ENCODE measurements around the gene EIF3M.

EIF3M gene

GRCh38 chr11:32583459-32584271, at the start of gene EIF3M:
EIF3M (plus strand) TSS chr11:32583831; CDS start chr11:32583888, 57 bp downstream.
- H3K36me3 ChIP-seq (ENCODE audit: insufficient read depth, low read length): 0 out of 2 replicates have a peak, but pooled peaks cover 4% of the 10 kb centered on the region
- H3K4me3 ChIP-seq (ENCODE audit: low read depth, low read length): peak within 1 kb of the TSS; percentile 100
- peaks cover 41% of the 10 kb centered on the region for H3K4me1 ChIP-seq (ENCODE audit: control insufficient read depth, insufficient read depth, low read length, unreplicated experiment)
- peak within 1 kb of the TSS; percentile 99 for H2AFZ ChIP-seq (ENCODE audit: low read length, unreplicated experiment)
- peaks cover 49% of the 10 kb centered on the region for H3K79me2 ChIP-seq (ENCODE audit: control insufficient read depth, insufficient read depth, low read length, unreplicated experiment)
- H3K27ac ChIP-seq (ENCODE audit: low read depth, low read length): peak within 1 kb of the TSS; percentile 77
- H3K27me3 ChIP-seq (ENCODE audit: insufficient read depth, low read length): no peaks in the 10 kb centered on the region

DNA sequence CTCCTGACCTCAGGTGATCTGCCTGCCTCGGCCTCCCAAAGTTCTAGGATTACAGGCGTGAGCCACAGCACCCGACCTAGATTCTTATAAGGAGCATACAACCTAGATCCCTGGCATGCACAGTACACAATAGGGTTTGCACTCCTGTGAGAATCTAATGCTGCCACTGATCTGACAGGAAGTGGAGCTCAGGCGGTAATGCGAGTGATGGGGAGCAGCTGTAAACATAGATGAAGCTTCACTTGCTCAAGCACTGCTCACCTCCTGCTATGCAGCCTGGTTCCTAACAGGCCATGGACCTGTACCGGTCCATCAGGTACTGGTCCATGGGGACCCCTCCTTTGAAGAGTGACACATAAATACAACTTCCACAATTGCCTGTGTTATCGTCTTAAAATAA, 44.8 kb upstream of the EIF3M start:
- H3K79me2 ChIP-seq (ENCODE audit: control insufficient read depth, insufficient read depth, low read length, unreplicated experiment): no peaks in the 10 kb centered on the region
- H3K27me3 ChIP-seq (ENCODE audit: insufficient read depth, low read length): peaks cover 12% of the 10 kb centered on the region
- H3K4me3 ChIP-seq (ENCODE audit: low read depth, low read length): no peak overlapping the region
- no peaks in the 10 kb centered on the region for H3K36me3 ChIP-seq (ENCODE audit: insufficient read depth, low read length)
- H2AFZ ChIP-seq (ENCODE audit: low read length, unreplicated experiment): no peak overlapping the region
- H3K27ac ChIP-seq (ENCODE audit: low read depth, low read length): no peak overlapping the region
- H3K4me1 ChIP-seq (ENCODE audit: control insufficient read depth, insufficient read depth, low read length, unreplicated experiment): no peaks in the 10 kb centered on the region

DNA sequence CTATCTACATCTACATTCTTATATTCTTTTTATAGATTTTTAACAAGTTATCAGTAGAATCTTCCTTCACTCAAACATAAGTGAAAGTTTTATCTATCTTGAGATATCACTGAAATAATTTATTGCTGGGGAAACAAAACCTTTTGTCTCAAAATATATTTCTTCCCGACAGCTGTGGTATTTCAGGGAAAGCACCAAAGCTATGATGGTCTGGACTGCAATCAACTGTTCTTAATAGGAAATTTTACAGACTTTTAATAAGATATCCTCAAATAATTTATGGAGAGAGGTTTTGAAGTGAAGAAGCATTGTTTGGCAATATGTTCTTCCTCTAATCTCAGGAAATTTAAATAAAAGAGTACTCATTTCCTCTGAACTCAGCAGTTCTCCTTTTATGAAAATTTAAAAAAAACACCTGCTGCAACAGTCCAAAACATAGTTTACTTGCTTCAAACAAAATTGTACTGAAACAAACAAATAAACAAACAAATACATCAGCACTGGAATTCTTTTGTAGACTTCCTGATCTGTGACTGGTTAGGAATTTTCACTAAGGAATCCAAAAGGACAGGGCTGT, 33.9 kb upstream of the EIF3M start:
- Histone ChIP-seq H3K79me2 (ENCODE audit: control insufficient read depth, insufficient read depth, low read length, unreplicated experiment) (no peaks in the 10 kb centered on the region), H3K4me1 (ENCODE audit: control insufficient read depth, insufficient read depth, low read length, unreplicated experiment) (no peaks in the 10 kb centered on the region), H3K27me3 (ENCODE audit: insufficient read depth, low read length) (peaks cover 69% of the 10 kb centered on the region), H3K4me3 (ENCODE audit: low read depth, low read length) (no peak overlapping the region), H3K27ac (ENCODE audit: low read depth, low read length) (no peak overlapping the region), H3K36me3 (ENCODE audit: insufficient read depth, low read length) (no peaks in the 10 kb centered on the region), H2AFZ (ENCODE audit: low read length, unreplicated experiment) (no peak overlapping the region)

- H3K79me2 ChIP-seq (ENCODE audit: control insufficient read depth, insufficient read depth, low read length, unreplicated experiment): no peaks in the 10 kb centered on the region
- no peak overlapping the region for H3K27ac ChIP-seq (ENCODE audit: low read depth, low read length)
- H3K36me3 ChIP-seq (ENCODE audit: insufficient read depth, low read length): no peaks in the 10 kb centered on the region
- no peak overlapping the region for H3K4me3 ChIP-seq (ENCODE audit: low read depth, low read length)
- H3K27me3 ChIP-seq (ENCODE audit: insufficient read depth, low read length): peaks cover 65% of the 10 kb centered on the region
- H3K4me1 ChIP-seq (ENCODE audit: control insufficient read depth, insufficient read depth, low read length, unreplicated experiment): no peaks in the 10 kb centered on the region
- H2AFZ ChIP-seq (ENCODE audit: low read length, unreplicated experiment): no peak overlapping the region
Observed at GRCh38 chr11:32550207-32550606, 33.4 kb upstream of the EIF3M start.

DNA sequence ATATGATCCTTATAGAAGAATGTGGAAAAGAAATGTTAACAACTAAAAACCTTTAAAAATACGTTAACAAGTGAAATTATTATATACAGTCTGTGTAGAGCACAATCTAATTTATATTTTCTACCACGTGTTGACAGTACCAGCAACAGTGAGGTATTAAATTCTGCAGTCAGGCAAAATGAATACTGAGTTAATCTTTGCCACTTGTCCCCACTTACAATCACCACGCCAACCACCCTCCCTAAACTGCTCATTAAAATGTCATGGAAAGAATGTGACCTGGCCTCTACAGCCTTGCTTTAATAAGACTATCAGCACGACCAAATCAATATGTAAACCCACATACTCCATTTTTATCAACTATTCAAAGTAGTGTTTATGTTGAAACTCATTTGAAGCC, 28.5 kb upstream of the EIF3M start:
- no peak overlapping the region for H2AFZ ChIP-seq (ENCODE audit: low read length, unreplicated experiment)
- H3K27me3 ChIP-seq (ENCODE audit: insufficient read depth, low read length): peaks cover 41% of the 10 kb centered on the region
- no peak overlapping the region for H3K4me3 ChIP-seq (ENCODE audit: low read depth, low read length)
- no peak overlapping the region for H3K27ac ChIP-seq (ENCODE audit: low read depth, low read length)
- no peaks in the 10 kb centered on the region for H3K79me2 ChIP-seq (ENCODE audit: control insufficient read depth, insufficient read depth, low read length, unreplicated experiment)
- H3K4me1 ChIP-seq (ENCODE audit: control insufficient read depth, insufficient read depth, low read length, unreplicated experiment): no peaks in the 10 kb centered on the region
- H3K36me3 ChIP-seq (ENCODE audit: insufficient read depth, low read length): no peaks in the 10 kb centered on the region

GRCh38 chr11:32555895-32556294, 27.7 kb upstream of the EIF3M start:
- no peak overlapping the region for H2AFZ ChIP-seq (ENCODE audit: low read length, unreplicated experiment)
- H3K79me2 ChIP-seq (ENCODE audit: control insufficient read depth, insufficient read depth, low read length, unreplicated experiment): no peaks in the 10 kb centered on the region
- H3K4me1 ChIP-seq (ENCODE audit: control insufficient read depth, insufficient read depth, low read length, unreplicated experiment): no peaks in the 10 kb centered on the region
- peaks cover 35% of the 10 kb centered on the region for H3K27me3 ChIP-seq (ENCODE audit: insufficient read depth, low read length)
- H3K27ac ChIP-seq (ENCODE audit: low read depth, low read length): no peak overlapping the region
- no peak overlapping the region for H3K4me3 ChIP-seq (ENCODE audit: low read depth, low read length)
- H3K36me3 ChIP-seq (ENCODE audit: insufficient read depth, low read length): no peaks in the 10 kb centered on the region

- H3K27ac ChIP-seq (ENCODE audit: low read depth, low read length): no peak overlapping the region
- no peak overlapping the region for H3K4me3 ChIP-seq (ENCODE audit: low read depth, low read length)
- no peaks in the 10 kb centered on the region for H3K79me2 ChIP-seq (ENCODE audit: control insufficient read depth, insufficient read depth, low read length, unreplicated experiment)
- 0 out of 2 replicates have a peak, but pooled peaks cover 1% of the 10 kb centered on the region for H3K27me3 ChIP-seq (ENCODE audit: insufficient read depth, low read length)
- no peaks in the 10 kb centered on the region for H3K36me3 ChIP-seq (ENCODE audit: insufficient read depth, low read length)
- no peaks in the 10 kb centered on the region for H3K4me1 ChIP-seq (ENCODE audit: control insufficient read depth, insufficient read depth, low read length, unreplicated experiment)
- no peak overlapping the region for H2AFZ ChIP-seq (ENCODE audit: low read length, unreplicated experiment)
Observed at GRCh38 chr11:32561835-32562234, 21.8 kb upstream of the EIF3M start.

DNA sequence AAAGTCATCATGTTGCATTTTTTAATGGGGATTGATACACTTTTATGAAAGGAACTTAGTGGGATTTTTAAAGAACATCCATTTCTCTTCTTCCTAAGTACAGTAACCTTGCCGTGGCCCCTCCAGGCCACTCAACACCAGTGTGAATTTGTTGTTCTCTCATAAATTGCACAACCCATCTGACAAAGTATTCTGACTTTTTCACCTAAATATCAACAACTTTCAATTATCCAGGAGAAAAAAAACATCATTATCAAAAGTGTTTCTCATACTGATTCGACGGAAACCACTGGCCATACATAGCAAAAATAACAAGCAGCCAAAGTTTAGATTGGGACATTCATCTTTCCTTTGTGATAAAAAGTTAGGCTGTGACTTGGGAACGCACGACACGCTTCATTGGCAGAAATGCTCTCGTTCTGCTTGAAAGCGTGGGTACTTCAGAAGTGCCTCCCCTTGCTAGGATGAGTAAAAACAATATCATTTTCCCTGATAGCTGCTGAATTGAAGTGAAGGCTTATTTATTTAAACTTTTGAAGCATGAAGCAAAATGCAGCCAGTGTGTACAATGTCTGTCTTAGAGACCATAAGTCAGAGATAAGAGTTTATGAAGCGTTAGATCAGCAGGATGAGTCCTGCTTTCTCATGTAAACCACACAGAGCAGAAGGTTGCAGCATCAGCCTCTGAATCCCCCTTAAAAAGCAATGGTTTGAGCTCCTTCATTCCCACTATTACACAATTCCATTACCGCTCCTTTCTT, 20.6 kb upstream of the EIF3M start:
- no peak overlapping the region for H3K4me3 ChIP-seq (ENCODE audit: low read depth, low read length)
- no peaks in the 10 kb centered on the region for H3K36me3 ChIP-seq (ENCODE audit: insufficient read depth, low read length)
- no peak overlapping the region for H3K27ac ChIP-seq (ENCODE audit: low read depth, low read length)
- no peaks in the 10 kb centered on the region for H3K4me1 ChIP-seq (ENCODE audit: control insufficient read depth, insufficient read depth, low read length, unreplicated experiment)
- no peaks in the 10 kb centered on the region for H3K79me2 ChIP-seq (ENCODE audit: control insufficient read depth, insufficient read depth, low read length, unreplicated experiment)
- H2AFZ ChIP-seq (ENCODE audit: low read length, unreplicated experiment): no peak overlapping the region
- H3K27me3 ChIP-seq (ENCODE audit: insufficient read depth, low read length): no peaks in the 10 kb centered on the region

- H3K79me2 ChIP-seq (ENCODE audit: control insufficient read depth, insufficient read depth, low read length, unreplicated experiment): no peaks in the 10 kb centered on the region
- no peaks in the 10 kb centered on the region for H3K4me1 ChIP-seq (ENCODE audit: control insufficient read depth, insufficient read depth, low read length, unreplicated experiment)
- H2AFZ ChIP-seq (ENCODE audit: low read length, unreplicated experiment): no peak overlapping the region
- H3K27ac ChIP-seq (ENCODE audit: low read depth, low read length): no peak overlapping the region
- H3K27me3 ChIP-seq (ENCODE audit: insufficient read depth, low read length): no peaks in the 10 kb centered on the region
- no peaks in the 10 kb centered on the region for H3K36me3 ChIP-seq (ENCODE audit: insufficient read depth, low read length)
- H3K4me3 ChIP-seq (ENCODE audit: low read depth, low read length): no peak overlapping the region
Observed at GRCh38 chr11:32563600-32563959, 20.1 kb upstream of the EIF3M start.

GRCh38 chr11:32566517-32566916, 17.1 kb upstream of the EIF3M start:
- Histone ChIP-seq H3K4me3 (ENCODE audit: low read depth, low read length) (peak overlapping the region; percentile 28; the same call in 1 of the 2 replicates), H3K27me3 (ENCODE audit: insufficient read depth, low read length) (no peaks in the 10 kb centered on the region), H3K79me2 (ENCODE audit: control insufficient read depth, insufficient read depth, low read length, unreplicated experiment) (no peaks in the 10 kb centered on the region), H3K36me3 (ENCODE audit: insufficient read depth, low read length) (no peaks in the 10 kb centered on the region), H3K27ac (ENCODE audit: low read depth, low read length) (no peak overlapping the region), H3K4me1 (ENCODE audit: control insufficient read depth, insufficient read depth, low read length, unreplicated experiment) (no peaks in the 10 kb centered on the region), H2AFZ (ENCODE audit: low read length, unreplicated experiment) (peak overlapping the region; percentile 50)
